SK-N-SH treated with all-trans-retinoic acid at 6 μM for 48 hours (cell line): ENCODE results near the gene FAM43A.

Experiments
- ARNTL ChIP-seq: fragments of 450-650 bp; formaldehyde crosslinking; IDR thresholded peaks from 2 replicates; pipeline ENCODE4 v1.5.0; 2020; ENCODE audit warnings: low read depth, mild to moderate bottlenecking, moderate library complexity, borderline replicate concordance
- SNAI2 ChIP-seq: fragments of 250-450 bp; sonication (Bioruptor Pico); IDR thresholded peaks from 2 replicates; pipeline ENCODE4 v1.5.0; 2020; ENCODE audit warnings: mild to moderate bottlenecking, moderate library complexity
- ZNF70 ChIP-seq: fragments of 450-650 bp; formaldehyde crosslinking; IDR thresholded peaks from 2 replicates; pipeline ENCODE4 v1.5.0; 2020; ENCODE audit warnings: mild to moderate bottlenecking, moderate library complexity
- TF ChIP-seq, protein P1 (sequence below): fragments of 250-450 bp; sonication (Bioruptor Pico); IDR thresholded peaks from 2 replicates; pipeline ENCODE4 v1.8.0; 2020; ENCODE audit warnings: mild to moderate bottlenecking, moderate library complexity, borderline replicate concordance
- TF ChIP-seq, protein P2 (sequence below): fragments of 250-450 bp; sonication (Bioruptor Pico); IDR thresholded peaks from 2 replicates; pipeline ENCODE4 v1.5.1; 2020; ENCODE audit warnings: low read depth, mild to moderate bottlenecking, moderate library complexity

DNA sequence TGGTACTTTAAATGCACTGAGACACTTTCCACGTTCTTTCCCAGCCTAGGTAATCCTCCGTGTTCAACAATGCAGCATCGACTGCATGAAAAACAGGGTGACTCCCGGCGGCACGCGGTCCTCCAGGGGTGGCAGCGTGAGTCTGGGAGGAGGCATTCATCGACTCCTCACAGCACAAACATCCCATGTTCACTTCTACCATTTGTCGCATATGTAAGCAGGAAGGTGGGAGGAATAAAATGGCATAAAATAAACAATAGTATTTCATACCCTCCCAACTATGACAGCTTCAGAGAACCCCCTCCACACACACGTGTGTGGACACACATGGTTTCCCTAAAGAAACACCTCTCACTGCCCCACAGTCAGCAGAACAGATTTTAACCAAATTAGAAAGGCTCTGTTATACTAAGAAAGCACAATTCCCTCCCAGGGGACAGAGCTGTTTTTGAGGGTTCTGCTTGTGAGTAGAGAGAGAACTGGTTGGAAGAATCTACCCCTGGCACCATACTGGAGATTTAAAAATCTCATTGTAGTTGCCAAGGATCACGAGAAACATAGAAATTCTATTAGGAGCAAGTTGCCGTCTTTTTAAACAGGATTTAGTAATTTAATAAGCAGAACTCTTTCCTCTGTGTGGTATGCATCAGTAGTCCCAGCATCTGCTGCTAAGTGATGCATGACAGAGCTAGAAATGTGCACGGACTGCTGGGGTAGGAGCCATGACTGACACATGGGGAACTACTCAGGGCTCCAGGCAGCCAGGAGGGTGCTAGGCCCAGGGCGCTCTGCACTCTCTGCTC, 6.0 kb downstream of the FAM43A start:
- TF ChIP-seq ZNF70 (no peak), ARNTL (CRISPR knock-in tag) (no peak), SNAI2 (CRISPR knock-in tag) (0 out of 2 replicates have a peak, but pooled peaks have one; percentile 13)
- TF ChIP-seq, protein P1, sequence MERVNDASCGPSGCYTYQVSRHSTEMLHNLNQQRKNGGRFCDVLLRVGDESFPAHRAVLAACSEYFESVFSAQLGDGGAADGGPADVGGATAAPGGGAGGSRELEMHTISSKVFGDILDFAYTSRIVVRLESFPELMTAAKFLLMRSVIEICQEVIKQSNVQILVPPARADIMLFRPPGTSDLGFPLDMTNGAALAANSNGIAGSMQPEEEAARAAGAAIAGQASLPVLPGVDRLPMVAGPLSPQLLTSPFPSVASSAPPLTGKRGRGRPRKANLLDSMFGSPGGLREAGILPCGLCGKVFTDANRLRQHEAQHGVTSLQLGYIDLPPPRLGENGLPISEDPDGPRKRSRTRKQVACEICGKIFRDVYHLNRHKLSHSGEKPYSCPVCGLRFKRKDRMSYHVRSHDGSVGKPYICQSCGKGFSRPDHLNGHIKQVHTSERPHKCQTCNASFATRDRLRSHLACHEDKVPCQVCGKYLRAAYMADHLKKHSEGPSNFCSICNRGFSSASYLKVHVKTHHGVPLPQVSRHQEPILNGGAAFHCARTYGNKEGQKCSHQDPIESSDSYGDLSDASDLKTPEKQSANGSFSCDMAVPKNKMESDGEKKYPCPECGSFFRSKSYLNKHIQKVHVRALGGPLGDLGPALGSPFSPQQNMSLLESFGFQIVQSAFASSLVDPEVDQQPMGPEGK (CRISPR knock-in tag) = no peak
- TF ChIP-seq, protein P2, sequence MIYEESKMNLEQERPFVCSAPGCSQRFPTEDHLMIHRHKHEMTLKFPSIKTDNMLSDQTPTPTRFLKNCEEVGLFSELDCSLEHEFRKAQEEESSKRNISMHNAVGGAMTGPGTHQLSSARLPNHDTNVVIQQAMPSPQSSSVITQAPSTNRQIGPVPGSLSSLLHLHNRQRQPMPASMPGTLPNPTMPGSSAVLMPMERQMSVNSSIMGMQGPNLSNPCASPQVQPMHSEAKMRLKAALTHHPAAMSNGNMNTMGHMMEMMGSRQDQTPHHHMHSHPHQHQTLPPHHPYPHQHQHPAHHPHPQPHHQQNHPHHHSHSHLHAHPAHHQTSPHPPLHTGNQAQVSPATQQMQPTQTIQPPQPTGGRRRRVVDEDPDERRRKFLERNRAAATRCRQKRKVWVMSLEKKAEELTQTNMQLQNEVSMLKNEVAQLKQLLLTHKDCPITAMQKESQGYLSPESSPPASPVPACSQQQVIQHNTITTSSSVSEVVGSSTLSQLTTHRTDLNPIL (CRISPR knock-in tag) = no peak
